ENCODE data around the gene ITPR2. TPM values are rescaled to one million over a fixed set of nuclear protein-coding genes. Genes with fewer than 3 reads are reported as not detected.

The ITPR2 gene
- polyA plus RNA-seq, 2 of the 4 experiments (the other 2 are of a cell fraction): 3.1 to 8.1 TPM

DNA sequence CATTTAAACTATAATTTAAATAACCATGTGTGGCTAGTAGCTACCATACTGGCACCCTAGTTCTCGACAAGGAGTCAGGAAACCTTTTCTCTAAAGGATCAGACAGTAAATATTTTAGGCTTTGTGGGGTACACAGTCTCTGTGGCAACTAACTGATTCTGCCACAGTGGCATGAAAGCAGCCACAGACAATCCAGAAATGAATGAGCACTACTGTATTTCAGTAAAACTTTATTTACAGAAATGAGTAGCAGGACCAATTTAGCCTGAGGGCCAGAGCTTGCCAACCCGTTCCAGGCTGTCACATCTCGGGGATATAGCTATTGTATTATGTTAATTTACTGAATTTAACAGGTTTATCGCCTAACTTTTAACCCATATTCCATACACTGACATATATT is 278.7 kb downstream of the ITPR2 start:
- FAIRE-seq (no peak), DNase-seq (ENCODE audit: low read depth in 1 of 2, low spot score in 1 of 2) (no peak), ATAC-seq (no peak)
- H3K27ac ChIP-seq: no peak overlapping the region
- WGBS (ENCODE audit: missing lambda C conversion rate): 62% methylated on average over 4 of the region's 4 CpGs
- no peak overlapping the region for H3K4me2 ChIP-seq
- H3K4me1 ChIP-seq: no peaks in the 10 kb centered on the region
- ChIA-PET POLR2A (no interaction called here), CTCF (no interaction called here)
- TF ChIP-seq, protein P1, sequence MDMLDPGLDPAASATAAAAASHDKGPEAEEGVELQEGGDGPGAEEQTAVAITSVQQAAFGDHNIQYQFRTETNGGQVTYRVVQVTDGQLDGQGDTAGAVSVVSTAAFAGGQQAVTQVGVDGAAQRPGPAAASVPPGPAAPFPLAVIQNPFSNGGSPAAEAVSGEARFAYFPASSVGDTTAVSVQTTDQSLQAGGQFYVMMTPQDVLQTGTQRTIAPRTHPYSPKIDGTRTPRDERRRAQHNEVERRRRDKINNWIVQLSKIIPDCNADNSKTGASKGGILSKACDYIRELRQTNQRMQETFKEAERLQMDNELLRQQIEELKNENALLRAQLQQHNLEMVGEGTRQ (IDR thresholded peaks at IDR 0.05): no peak
- TF ChIP-seq ZSCAN20 (CRISPR knock-in tag; IDR thresholded peaks at IDR 0.05): no peak
- no peak for TF ChIP-seq RNF2 (IDR thresholded peaks at IDR 0.05; ENCODE audit: borderline replicate concordance, low read depth)
- no peak for TF ChIP-seq FOXS1 (CRISPR knock-in tag; IDR thresholded peaks at IDR 0.05)
- TF ChIP-seq MAFK (IDR thresholded peaks at IDR 0.05; ENCODE audit: partially characterized antibody): no peak
- TF ChIP-seq, protein P2, sequence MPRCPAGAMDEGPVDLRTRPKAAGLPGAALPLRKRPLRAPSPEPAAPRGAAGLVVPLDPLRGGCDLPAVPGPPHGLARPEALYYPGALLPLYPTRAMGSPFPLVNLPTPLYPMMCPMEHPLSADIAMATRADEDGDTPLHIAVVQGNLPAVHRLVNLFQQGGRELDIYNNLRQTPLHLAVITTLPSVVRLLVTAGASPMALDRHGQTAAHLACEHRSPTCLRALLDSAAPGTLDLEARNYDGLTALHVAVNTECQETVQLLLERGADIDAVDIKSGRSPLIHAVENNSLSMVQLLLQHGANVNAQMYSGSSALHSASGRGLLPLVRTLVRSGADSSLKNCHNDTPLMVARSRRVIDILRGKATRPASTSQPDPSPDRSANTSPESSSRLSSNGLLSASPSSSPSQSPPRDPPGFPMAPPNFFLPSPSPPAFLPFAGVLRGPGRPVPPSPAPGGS (IDR thresholded peaks at IDR 0.05): no peak
- TF ChIP-seq POLR2AphosphoS2 (conservative IDR thresholded peaks at IDR 0.05; ENCODE audit: low read length): no peak
- no peak for TF ChIP-seq HOXA7 (CRISPR knock-in tag; IDR thresholded peaks at IDR 0.05)
- TF ChIP-seq GATA3 (IDR thresholded peaks at IDR 0.05; ENCODE audit: borderline replicate concordance): no peak
- TF ChIP-seq JUNB (IDR thresholded peaks at IDR 0.05): no peak
- TF ChIP-seq CEBPB (IDR thresholded peaks at IDR 0.05): no peak
- no peak for TF ChIP-seq CBX8 (IDR thresholded peaks at IDR 0.05)
- TF ChIP-seq HDAC2 (IDR thresholded peaks at IDR 0.05): no peak
- TF ChIP-seq NPAS2 (CRISPR knock-in tag; IDR thresholded peaks at IDR 0.05; ENCODE audit: borderline replicate concordance): no peak
- no peak for TF ChIP-seq SREBF2 (IDR thresholded peaks at IDR 0.05)
- TF ChIP-seq RFX5 (IDR thresholded peaks at IDR 0.05): no peak
- TF ChIP-seq, protein P3, sequence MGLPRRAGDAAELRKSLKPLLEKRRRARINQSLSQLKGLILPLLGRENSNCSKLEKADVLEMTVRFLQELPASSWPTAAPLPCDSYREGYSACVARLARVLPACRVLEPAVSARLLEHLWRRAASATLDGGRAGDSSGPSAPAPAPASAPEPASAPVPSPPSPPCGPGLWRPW (IDR thresholded peaks at IDR 0.05): no peak
- H3K4me3 ChIP-seq: no peak overlapping the region
- no peaks in the 10 kb centered on the region for H3K9me3 ChIP-seq

DNA sequence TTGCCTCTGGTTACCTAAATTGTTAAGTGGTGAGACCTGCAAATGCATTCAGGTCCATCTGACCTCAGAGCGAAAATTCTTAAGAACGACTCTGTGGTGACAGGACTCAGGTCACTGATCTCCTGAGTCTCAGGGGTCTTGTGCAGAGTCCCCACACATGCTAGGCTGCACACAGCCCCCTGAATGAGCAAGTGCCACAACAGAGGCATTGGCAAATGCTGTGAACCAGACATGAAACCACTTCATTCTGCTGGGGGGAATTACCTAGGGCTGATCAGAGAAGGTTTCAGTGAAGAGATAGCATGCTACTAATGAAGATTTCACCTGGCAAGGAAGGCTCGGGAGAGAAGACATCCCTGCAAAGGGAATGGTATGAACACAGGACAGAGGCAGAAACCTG is 281.6 kb downstream of the ITPR2 start:
- 69% methylated on average over 3 of the region's 3 CpGs for whole genome bisulfite sequencing (ENCODE audit: missing lambda C conversion rate)
- Histone ChIP-seq H3K4me1 (no peaks in the 10 kb centered on the region), H3K27ac (no peak overlapping the region), H3K9me3 (no peaks in the 10 kb centered on the region), H3K4me2 (no peak overlapping the region), H3K4me3 (no peak overlapping the region)
- ChIA-PET POLR2A (no interaction called here), CTCF (no interaction called here)
- TF ChIP-seq KDM1A (IDR thresholded peaks at IDR 0.05; ENCODE audit: low read depth) (no peak), HEYL (CRISPR knock-in tag; IDR thresholded peaks at IDR 0.05) (no peak), POLR2AphosphoS2 (conservative IDR thresholded peaks at IDR 0.05; ENCODE audit: low read length) (no peak), GATA3 (IDR thresholded peaks at IDR 0.05; ENCODE audit: borderline replicate concordance) (no peak), JUN (IDR thresholded peaks at IDR 0.05) (no peak), BHLHE40 (IDR thresholded peaks at IDR 0.05; ENCODE audit: low read depth, low read length) (no peak), SREBF2 (IDR thresholded peaks at IDR 0.05) (no peak), CBX8 (IDR thresholded peaks at IDR 0.05) (no peak), TP53 (CRISPR knock-in tag; IDR thresholded peaks at IDR 0.05) (no peak), EHMT2 (IDR thresholded peaks at IDR 0.05; ENCODE audit: low read depth) (no peak), POLR2A (IDR thresholded peaks at IDR 0.05; ENCODE audit: low read length) (no peak), EP300 (IDR thresholded peaks at IDR 0.05) (no peak)
- TF ChIP-seq, protein P4, sequence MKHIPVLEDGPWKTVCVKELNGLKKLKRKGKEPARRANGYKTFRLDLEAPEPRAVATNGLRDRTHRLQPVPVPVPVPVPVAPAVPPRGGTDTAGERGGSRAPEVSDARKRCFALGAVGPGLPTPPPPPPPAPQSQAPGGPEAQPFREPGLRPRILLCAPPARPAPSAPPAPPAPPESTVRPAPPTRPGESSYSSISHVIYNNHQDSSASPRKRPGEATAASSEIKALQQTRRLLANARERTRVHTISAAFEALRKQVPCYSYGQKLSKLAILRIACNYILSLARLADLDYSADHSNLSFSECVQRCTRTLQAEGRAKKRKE (CRISPR knock-in tag; IDR thresholded peaks at IDR 0.05; ENCODE audit: low read depth): no peak
- TF ChIP-seq, protein P1 (IDR thresholded peaks at IDR 0.05): no peak
- TF ChIP-seq, protein P3 (IDR thresholded peaks at IDR 0.05): no peak
- ATAC-seq: no peak
- no peak for DNase-seq (ENCODE audit: low read depth in 1 of 2, low spot score in 1 of 2)
- no peak for FAIRE-seq

Measured in A549 (cell line).